ENCODE results near the gene TRIM41. TPM values are rescaled to one million over a fixed set of nuclear protein-coding genes. Genes with fewer than 3 reads are reported as not detected.

Gene TRIM41
- total RNA-seq, 1 donor from 2014 or later, result 15.1 TPM

- Histone ChIP-seq H3K9me3 (ENCODE audit: control insufficient read depth in 3 of 3, low read length in 3 of 3) (no peaks in the 10 kb centered on the region), H3K27ac (ENCODE audit: low read depth, low read length) (peak overlapping the region; percentile 56), H3K9ac (ENCODE audit: low read depth in 1 of 3, low read length in 3 of 3) (no peak overlapping the region), H3K27me3 (ENCODE audit: control insufficient read depth in 3 of 3, insufficient read depth in 3 of 3, low read length in 3 of 3) (no peaks in the 10 kb centered on the region), H3K36me3 (ENCODE audit: control insufficient read depth in 3 of 3, insufficient read depth in 3 of 3, low read length in 3 of 3) (no peaks in the 10 kb centered on the region), H3K4me3 (ENCODE audit: low read length in 3 of 3) (peak overlapping the region in 1 of 3 donors; percentile 39), H3K4me1 (ENCODE audit: control insufficient read depth in 3 of 3, insufficient read depth in 3 of 3, low read length in 3 of 3) (peaks cover 10 to 32% (median 29%) of the 10 kb centered on the region in 3 donors)
These were observed 36.0 kb upstream of the TRIM41 start for GRCh38 chr5:181186986-181187499.

GRCh38 chr5:181187500-181188213 lies 35.4 kb upstream of the TRIM41 start:
- Histone ChIP-seq H3K4me3 (ENCODE audit: low read length in 3 of 3) (peak overlapping the region; percentile 39 to 55 (median 54)), H3K27me3 (ENCODE audit: control insufficient read depth in 3 of 3, insufficient read depth in 3 of 3, low read length in 3 of 3) (no peaks in the 10 kb centered on the region), H3K4me1 (ENCODE audit: control insufficient read depth in 3 of 3, insufficient read depth in 3 of 3, low read length in 3 of 3) (peaks cover 15 to 34% (median 29%) of the 10 kb centered on the region in 3 donors), H3K36me3 (ENCODE audit: control insufficient read depth in 3 of 3, insufficient read depth in 3 of 3, low read length in 3 of 3) (no peaks in the 10 kb centered on the region), H3K9ac (ENCODE audit: low read depth in 1 of 3, low read length in 3 of 3) (no peak overlapping the region), H3K27ac (ENCODE audit: low read depth, low read length) (peak overlapping the region; percentile 56), H3K9me3 (ENCODE audit: control insufficient read depth in 3 of 3, low read length in 3 of 3) (no peaks in the 10 kb centered on the region)

- Histone ChIP-seq H3K9ac (ENCODE audit: low read depth in 1 of 3, low read length in 3 of 3) (peak overlapping the region; percentile 63 to 92 (median 71)), H3K27ac (ENCODE audit: low read depth, low read length) (peak overlapping the region; percentile 57), H3K4me1 (ENCODE audit: control insufficient read depth in 3 of 3, insufficient read depth in 3 of 3, low read length in 3 of 3) (peaks cover 21 to 45% (median 41%) of the 10 kb centered on the region in 3 donors)
These were observed 34.2 kb upstream of the TRIM41 start for GRCh38 chr5:181188700-181189362.

GRCh38 chr5:181189363-181189961 lies 33.6 kb upstream of the TRIM41 start:
- peak overlapping the region; percentile 80 to 96 (median 92) for H3K4me3 ChIP-seq (ENCODE audit: low read length in 3 of 3)
- peaks cover 0 to 3% (median 0%) of the 10 kb centered on the region in 3 donors for H3K36me3 ChIP-seq (ENCODE audit: control insufficient read depth in 3 of 3, insufficient read depth in 3 of 3, low read length in 3 of 3)
- peak overlapping the region; percentile 89 for H3K27ac ChIP-seq (ENCODE audit: low read depth, low read length)
- H3K27me3 ChIP-seq (ENCODE audit: control insufficient read depth in 3 of 3, insufficient read depth in 3 of 3, low read length in 3 of 3), result no peaks in the 10 kb centered on the region
- peaks cover 23 to 49% (median 46%) of the 10 kb centered on the region in 3 donors for H3K4me1 ChIP-seq (ENCODE audit: control insufficient read depth in 3 of 3, insufficient read depth in 3 of 3, low read length in 3 of 3)
- peak overlapping the region; percentile 63 to 92 (median 71) for H3K9ac ChIP-seq (ENCODE audit: low read depth in 1 of 3, low read length in 3 of 3)
- no peaks in the 10 kb centered on the region for H3K9me3 ChIP-seq (ENCODE audit: control insufficient read depth in 3 of 3, low read length in 3 of 3)

More at GRCh38 chr5:181188700-181189362, 34.2 kb upstream of the TRIM41 start:
- Histone ChIP-seq H3K9me3 (ENCODE audit: control insufficient read depth in 3 of 3, low read length in 3 of 3) (no peaks in the 10 kb centered on the region), H3K4me3 (ENCODE audit: low read length in 3 of 3) (peak overlapping the region; percentile 80 to 96 (median 92)), H3K36me3 (ENCODE audit: control insufficient read depth in 3 of 3, insufficient read depth in 3 of 3, low read length in 3 of 3) (no peaks in the 10 kb centered on the region), H3K27me3 (ENCODE audit: control insufficient read depth in 3 of 3, insufficient read depth in 3 of 3, low read length in 3 of 3) (no peaks in the 10 kb centered on the region)

- H3K9me3 ChIP-seq (ENCODE audit: control insufficient read depth in 3 of 3, low read length in 3 of 3), result no peaks in the 10 kb centered on the region
- H3K36me3 ChIP-seq (ENCODE audit: control insufficient read depth in 3 of 3, insufficient read depth in 3 of 3, low read length in 3 of 3), result peaks cover 3 to 10% (median 3%) of the 10 kb centered on the region in 3 donors
- H3K4me1 ChIP-seq (ENCODE audit: control insufficient read depth in 3 of 3, insufficient read depth in 3 of 3, low read length in 3 of 3), result peaks cover 23 to 52% (median 52%) of the 10 kb centered on the region in 3 donors
- H3K9ac ChIP-seq (ENCODE audit: low read depth in 1 of 3, low read length in 3 of 3), result peak overlapping the region; percentile 63 to 92 (median 86)
- no peaks in the 10 kb centered on the region for H3K27me3 ChIP-seq (ENCODE audit: control insufficient read depth in 3 of 3, insufficient read depth in 3 of 3, low read length in 3 of 3)
- H3K4me3 ChIP-seq (ENCODE audit: low read length in 3 of 3), result peak overlapping the region; percentile 80 to 96 (median 92)
- H3K27ac ChIP-seq (ENCODE audit: low read depth, low read length), result peak overlapping the region; percentile 89
These were observed 32.9 kb upstream of the TRIM41 start for GRCh38 chr5:181189962-181190710.

GRCh38 chr5:181190711-181191525 lies 32.2 kb upstream of the TRIM41 start:
- Histone ChIP-seq H3K4me1 (ENCODE audit: control insufficient read depth in 3 of 3, insufficient read depth in 3 of 3, low read length in 3 of 3) (peaks cover 23 to 52% (median 52%) of the 10 kb centered on the region in 3 donors), H3K27ac (ENCODE audit: low read depth, low read length) (peak overlapping the region; percentile 89), H3K4me3 (ENCODE audit: low read length in 3 of 3) (peak overlapping the region; percentile 80 to 96 (median 92)), H3K9ac (ENCODE audit: low read depth in 1 of 3, low read length in 3 of 3) (peak overlapping the region; percentile 63 to 92 (median 86)), H3K27me3 (ENCODE audit: control insufficient read depth in 3 of 3, insufficient read depth in 3 of 3, low read length in 3 of 3) (no peaks in the 10 kb centered on the region), H3K9me3 (ENCODE audit: control insufficient read depth in 3 of 3, low read length in 3 of 3) (no peaks in the 10 kb centered on the region), H3K36me3 (ENCODE audit: control insufficient read depth in 3 of 3, insufficient read depth in 3 of 3, low read length in 3 of 3) (peaks cover 3 to 10% (median 7%) of the 10 kb centered on the region in 3 donors)

GRCh38 chr5:181191526-181192336 lies 31.4 kb upstream of the TRIM41 start:
- Histone ChIP-seq H3K4me3 (ENCODE audit: low read length in 3 of 3) (peak overlapping the region; percentile 80 to 96 (median 92)), H3K27ac (ENCODE audit: low read depth, low read length) (peak overlapping the region; percentile 89), H3K9ac (ENCODE audit: low read depth in 1 of 3, low read length in 3 of 3) (peak overlapping the region; percentile 86 to 92 (median 90)), H3K27me3 (ENCODE audit: control insufficient read depth in 3 of 3, insufficient read depth in 3 of 3, low read length in 3 of 3) (no peaks in the 10 kb centered on the region), H3K36me3 (ENCODE audit: control insufficient read depth in 3 of 3, insufficient read depth in 3 of 3, low read length in 3 of 3) (peaks cover 3 to 11% (median 7%) of the 10 kb centered on the region in 3 donors), H3K4me1 (ENCODE audit: control insufficient read depth in 3 of 3, insufficient read depth in 3 of 3, low read length in 3 of 3) (peaks cover 23 to 52% (median 52%) of the 10 kb centered on the region in 3 donors), H3K9me3 (ENCODE audit: control insufficient read depth in 3 of 3, low read length in 3 of 3) (no peaks in the 10 kb centered on the region)

GRCh38 chr5:181192337-181193046 lies 30.6 kb upstream of the TRIM41 start:
- Histone ChIP-seq H3K27me3 (ENCODE audit: control insufficient read depth in 3 of 3, insufficient read depth in 3 of 3, low read length in 3 of 3) (no peaks in the 10 kb centered on the region), H3K36me3 (ENCODE audit: control insufficient read depth in 3 of 3, insufficient read depth in 3 of 3, low read length in 3 of 3) (peaks cover 7 to 18% (median 15%) of the 10 kb centered on the region in 3 donors), H3K9me3 (ENCODE audit: control insufficient read depth in 3 of 3, low read length in 3 of 3) (no peaks in the 10 kb centered on the region), H3K4me3 (ENCODE audit: low read length in 3 of 3) (peak overlapping the region; percentile 80 to 96 (median 92)), H3K4me1 (ENCODE audit: control insufficient read depth in 3 of 3, insufficient read depth in 3 of 3, low read length in 3 of 3) (peaks cover 23 to 51% (median 50%) of the 10 kb centered on the region in 3 donors), H3K27ac (ENCODE audit: low read depth, low read length) (peak overlapping the region; percentile 89), H3K9ac (ENCODE audit: low read depth in 1 of 3, low read length in 3 of 3) (peak overlapping the region; percentile 86 to 92 (median 90))

Data from skeletal muscle tissue (tissue), 4 donors.